ENCODE data around the gene ZNF605.

GRCh38 chr12:132986885-132987225 lies 30.7 kb upstream of the ZNF605 start:
- TF ChIP-seq CTCF (IDR thresholded peaks at IDR 0.05) (no peak), POLR2A (IDR thresholded peaks at IDR 0.05) (no peak), EP300 (IDR thresholded peaks at IDR 0.05) (no peak)
